ENCODE data around the gene TMEM42. TPM values are rescaled to one million over a fixed set of nuclear protein-coding genes. Genes with fewer than 3 reads are reported as not detected.
A peak's percentile ranks its signal among the peaks of the same experiment; 100 is the strongest.

Gene TMEM42
- total RNA-seq, 1 experiment from 2014 or later = 11.8 TPM

DNA sequence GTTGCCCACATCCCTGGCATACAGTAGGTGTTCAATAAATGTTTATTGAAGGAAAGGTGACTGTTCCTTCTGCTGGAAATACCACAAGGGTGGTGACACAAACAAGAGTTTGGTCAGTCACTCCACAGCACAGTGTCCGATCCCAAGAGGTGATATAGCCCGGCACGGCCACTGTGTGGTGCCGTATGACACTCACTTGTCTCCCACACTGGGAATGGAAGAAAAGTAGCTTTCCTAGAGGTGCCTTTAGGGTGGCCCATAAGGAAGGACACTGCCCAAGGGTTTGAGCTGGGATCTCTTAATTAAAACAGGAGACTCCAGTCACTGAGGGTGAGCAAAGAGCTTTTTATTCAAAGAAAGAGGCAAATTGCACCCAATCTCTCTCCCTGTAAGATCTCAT lies 53.2 kb downstream of the TMEM42 start:
- H2AFZ ChIP-seq (ENCODE audit: low read length) = no peak overlapping the region
- H3K9me3 ChIP-seq (ENCODE audit: control insufficient read depth, low read depth, low read length) = no peaks in the 10 kb centered on the region
- no peak for DNase-seq
- peaks cover 7 to 10% of the 10 kb centered on the region in 2 experiments for H3K4me1 Mint-ChIP-seq
- peaks cover 4% of the 10 kb centered on the region for H3K27me3 Mint-ChIP-seq (ENCODE audit: low read depth)
- H3K9ac ChIP-seq (ENCODE audit: extremely low read depth, insufficient read length, low read length) = no peak overlapping the region
- no peak overlapping the region for H4K8ac ChIP-seq (replicated peaks; ENCODE audit: insufficient read length, low read depth, low read length)
- H2BK120ac ChIP-seq (ENCODE audit: low read depth, low read length, poor library complexity, severe bottlenecking) = peak overlapping the region; percentile 86
- H4K20me1 ChIP-seq (ENCODE audit: control insufficient read depth, insufficient read depth, insufficient read length) = no peaks in the 10 kb centered on the region
- no peak overlapping the region for H3K4ac ChIP-seq (ENCODE audit: low read depth, low read length)
- no peak overlapping the region for H3T11ph ChIP-seq (ENCODE audit: low read length)
- no peak overlapping the region for H3K14ac ChIP-seq (ENCODE audit: insufficient read depth, low read length)
- H2BK15ac ChIP-seq (ENCODE audit: low read depth, low read length) = no peak overlapping the region
- H3K4me3 Mint-ChIP-seq = no peak overlapping the region
- H3K27me3 ChIP-seq (ENCODE audit: insufficient read depth, low read length) = no peaks in the 10 kb centered on the region
- H2BK5ac ChIP-seq (ENCODE audit: insufficient read length, low read length) = no peak overlapping the region
- no peaks in the 10 kb centered on the region for H3K4me1 ChIP-seq (ENCODE audit: insufficient read depth, low read length)
- H3K27ac Mint-ChIP-seq = no peak overlapping the region
- no peaks in the 10 kb centered on the region for H3K79me1 ChIP-seq (ENCODE audit: insufficient read depth, low read depth, low read length, poor library complexity, severe bottlenecking)
- no peak overlapping the region for H4K5ac ChIP-seq (ENCODE audit: insufficient read length, low read depth, low read length)
- WGBS (ENCODE audit: extremely low coverage, insufficient read length, low lambda C conversion rate) = no CpG with 5 or more reads among the region's 4 CpGs
- H3K79me2 ChIP-seq (ENCODE audit: insufficient read depth, low read length) = no peaks in the 10 kb centered on the region
- no peak overlapping the region for H3K4me2 ChIP-seq (ENCODE audit: insufficient read depth, insufficient read length, low read length)
- no peak overlapping the region for H4K91ac ChIP-seq (ENCODE audit: insufficient read length, low read depth, low read length)
- H3K23ac ChIP-seq (ENCODE audit: insufficient read length, low read depth, low read length) = no peak overlapping the region
- H2BK12ac ChIP-seq (ENCODE audit: insufficient read length, low read depth, low read length) = no peak overlapping the region
- peaks cover 0 to 4% (median 0%) of the 10 kb centered on the region in 3 experiments; a peak in 2 of 7 replicates for H3K36me3 Mint-ChIP-seq (ENCODE audit: insufficient read depth in 1 of 3, low read depth in 3 of 3)
- no peak overlapping the region for H2BK20ac ChIP-seq (ENCODE audit: low read depth, low read length, poor library complexity, severe bottlenecking)
- TF ChIP-seq, protein P1, sequence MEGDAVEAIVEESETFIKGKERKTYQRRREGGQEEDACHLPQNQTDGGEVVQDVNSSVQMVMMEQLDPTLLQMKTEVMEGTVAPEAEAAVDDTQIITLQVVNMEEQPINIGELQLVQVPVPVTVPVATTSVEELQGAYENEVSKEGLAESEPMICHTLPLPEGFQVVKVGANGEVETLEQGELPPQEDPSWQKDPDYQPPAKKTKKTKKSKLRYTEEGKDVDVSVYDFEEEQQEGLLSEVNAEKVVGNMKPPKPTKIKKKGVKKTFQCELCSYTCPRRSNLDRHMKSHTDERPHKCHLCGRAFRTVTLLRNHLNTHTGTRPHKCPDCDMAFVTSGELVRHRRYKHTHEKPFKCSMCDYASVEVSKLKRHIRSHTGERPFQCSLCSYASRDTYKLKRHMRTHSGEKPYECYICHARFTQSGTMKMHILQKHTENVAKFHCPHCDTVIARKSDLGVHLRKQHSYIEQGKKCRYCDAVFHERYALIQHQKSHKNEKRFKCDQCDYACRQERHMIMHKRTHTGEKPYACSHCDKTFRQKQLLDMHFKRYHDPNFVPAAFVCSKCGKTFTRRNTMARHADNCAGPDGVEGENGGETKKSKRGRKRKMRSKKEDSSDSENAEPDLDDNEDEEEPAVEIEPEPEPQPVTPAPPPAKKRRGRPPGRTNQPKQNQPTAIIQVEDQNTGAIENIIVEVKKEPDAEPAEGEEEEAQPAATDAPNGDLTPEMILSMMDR (conservative IDR thresholded peaks at IDR 0.05) = peak; percentile 57
- H2AK5ac ChIP-seq (ENCODE audit: insufficient read length, low read length) = no peak overlapping the region
- no peak overlapping the region for H3K18ac ChIP-seq (ENCODE audit: insufficient read length, low read depth, low read length)
- no peak overlapping the region for H3K56ac ChIP-seq (ENCODE audit: insufficient read length, low read depth, low read length)
- H3K27ac ChIP-seq (ENCODE audit: insufficient read length, low read depth, low read length) = no peak overlapping the region
- no peaks in the 10 kb centered on the region; a peak in 1 of 5 replicates for H3K9me3 Mint-ChIP-seq
- no peaks in the 10 kb centered on the region for H3K23me2 ChIP-seq (ENCODE audit: insufficient read length, low read depth, low read length, poor library complexity, severe bottlenecking)

Other genes starting within 250 kb of the TMEM42 start
- 17.5 and 18.8 TPM in 2 replicates for gene ZNF197, start 236.9 kb upstream of the TMEM42 start, total RNA-seq (2021)
- 22.3 and 27.3 TPM in 2 replicates for gene ZNF35, start 213.2 kb upstream of the TMEM42 start, total RNA-seq (2021)
- not detected in 2 replicates for gene ZNF502, start 149.3 kb upstream of the TMEM42 start, total RNA-seq (2021)
- gene ZNF501, start 132.3 kb upstream of the TMEM42 start, total RNA-seq (2021) = 4.9 and 6.5 TPM in 2 replicates
- 47.0 and 47.4 TPM in 2 replicates for gene KIAA1143, start 100.3 kb upstream of the TMEM42 start, total RNA-seq (2021)
- gene KIF15, start 100.1 kb upstream of the TMEM42 start, total RNA-seq (2021) = 25.0 and 25.8 TPM in 2 replicates
- gene TGM4, start 12.7 kb downstream of the TMEM42 start, total RNA-seq (2021) = not detected in 2 replicates
- gene ZDHHC3, start 114.3 kb downstream of the TMEM42 start, total RNA-seq (2021) = 58.3 and 71.3 TPM in 2 replicates
- gene EXOSC7, start 114.3 kb downstream of the TMEM42 start, total RNA-seq (2021) = 86.6 and 88.7 TPM in 2 replicates
- gene CLEC3B, start 164.4 kb downstream of the TMEM42 start, total RNA-seq (2021) = not detected in 2 replicates